ENCODE data around the gene TULP4. TPM values are rescaled to one million over a fixed set of nuclear protein-coding genes. Genes with fewer than 3 reads are reported as not detected.
A peak's percentile ranks its signal among the peaks of the same experiment; 100 is the strongest.

TULP4 gene
- total RNA-seq, 1 experiment from 2014 or later, result 82.0 TPM

DNA sequence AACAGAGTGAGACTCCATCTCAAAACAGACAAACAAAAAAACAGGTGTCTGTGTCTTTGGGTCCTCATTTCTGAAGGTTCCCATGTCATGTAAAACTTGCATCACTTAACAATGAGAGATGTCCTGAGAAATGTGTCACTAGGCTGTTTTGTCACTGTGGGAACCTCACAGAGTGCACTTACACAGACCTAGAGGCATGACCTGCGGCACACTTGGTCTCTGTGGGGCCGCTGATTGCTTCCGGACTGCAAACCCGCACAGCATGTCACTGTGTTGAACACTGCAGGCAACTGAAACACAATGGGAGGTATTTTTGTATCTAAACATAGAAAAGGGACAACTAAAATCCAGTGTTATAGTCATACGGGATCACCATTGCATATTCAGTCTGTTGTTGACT is 205.3 kb downstream of the TULP4 start:
- H3K27ac ChIP-seq (ENCODE audit: low read depth, low read length, poor library complexity, severe bottlenecking), result no peak overlapping the region
- ChIA-PET CTCF (interaction anchor here (1.2 kb wide), 1 partner anchor 296 kb away, joined by 3 read pairs; no protein-coding TSS in a partner anchor), POLR2A (ENCODE audit: low non-redundant PET) (no interaction called here)
- BruUV-seq (replicated peaks), result no TSS peak
- H3K36me3 ChIP-seq (ENCODE audit: insufficient read depth, low read length, poor library complexity, severe bottlenecking), result no peaks in the 10 kb centered on the region
- no peak for TF ChIP-seq CTCF (conservative IDR thresholded peaks at IDR 0.05; ENCODE audit: low read depth, low read length)
- TF ChIP-seq EZH2 (IDR thresholded peaks at IDR 0.05; ENCODE audit: borderline replicate concordance, low read depth, low read length, poor library complexity, severe bottlenecking), result no peak
- H3K4me1 ChIP-seq (ENCODE audit: insufficient read depth, low read length, poor library complexity, severe bottlenecking), result peaks cover 20% of the 10 kb centered on the region
- DNase-seq (ENCODE audit: low spot score), result peak; percentile 18
- H3K27me3 ChIP-seq (replicated peaks; ENCODE audit: insufficient read depth, low read depth, low read length, poor library complexity), result no peaks in the 10 kb centered on the region
- no peak overlapping the region for H3K4me3 ChIP-seq (ENCODE audit: low read depth, low read length, poor library complexity, severe bottlenecking)
- intact Hi-C loops (cut with micrococcal nuclease; ENCODE audit: unreplicated experiment), result no loop called here
- H3K9me3 ChIP-seq (ENCODE audit: low read depth, low read length, poor library complexity, severe bottlenecking), result no peaks in the 10 kb centered on the region

DNA sequence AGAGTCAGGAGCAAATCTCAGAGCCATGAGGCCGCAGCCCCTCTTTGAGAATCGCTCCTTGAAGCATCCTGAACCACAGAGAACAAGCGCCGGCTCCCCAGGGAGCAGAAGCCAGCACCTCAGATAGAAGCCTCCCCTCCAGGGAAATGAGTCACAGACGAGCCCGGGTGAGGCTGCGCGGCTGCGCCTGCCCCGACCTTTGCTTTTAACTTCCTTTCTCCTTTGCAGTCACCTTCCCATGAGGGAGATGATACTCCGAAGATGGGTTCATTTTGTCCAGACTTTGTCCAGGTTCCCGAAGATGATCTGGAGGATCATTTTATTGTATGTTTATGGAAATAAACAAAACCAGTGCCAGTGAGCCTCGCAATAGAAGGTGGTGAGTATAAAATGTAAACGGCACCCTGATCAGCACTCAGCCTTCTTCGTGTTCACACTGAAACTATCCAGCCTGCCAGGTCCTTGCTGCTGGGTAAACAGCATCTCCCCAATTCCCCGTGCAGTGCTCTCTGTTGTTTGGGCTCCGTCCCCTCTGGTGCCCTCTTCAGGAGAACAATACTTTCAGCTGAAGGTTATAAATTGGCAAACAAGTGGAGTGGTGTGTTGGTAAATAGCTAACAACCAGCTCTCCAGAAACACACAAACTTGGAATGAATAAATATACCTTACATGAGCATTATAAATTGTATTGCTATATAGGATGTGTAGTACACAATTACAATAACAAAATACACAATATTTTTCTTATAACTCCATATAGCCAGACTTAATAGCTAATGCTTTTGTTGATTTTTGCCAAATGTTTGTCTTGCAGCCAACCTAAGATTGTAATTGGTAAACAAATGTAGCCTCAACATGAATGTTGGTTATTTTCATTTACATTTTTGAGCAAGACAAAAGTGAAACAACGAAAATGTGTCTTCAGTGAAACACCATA is 206.2 kb downstream of the TULP4 start:
- intact Hi-C loops (cut with micrococcal nuclease; ENCODE audit: unreplicated experiment), result loop anchor here (2.0 kb wide), 1 partner anchor 298 kb away; no protein-coding TSS in a partner anchor
- ChIA-PET POLR2A (ENCODE audit: low non-redundant PET) (no interaction called here), CTCF (interaction anchor here (0.5 to 1.7 kb wide), 9 partner anchors 21 to 304 kb away, joined by 3 to 9 read pairs (median 4); no protein-coding TSS in a partner anchor)
- peak overlapping the region; percentile 39 for H3K4me3 ChIP-seq (ENCODE audit: low read depth, low read length, poor library complexity, severe bottlenecking)
- no peaks in the 10 kb centered on the region for H3K36me3 ChIP-seq (ENCODE audit: insufficient read depth, low read length, poor library complexity, severe bottlenecking)
- no TSS peak for BruUV-seq (replicated peaks)
- peaks cover 20% of the 10 kb centered on the region for H3K4me1 ChIP-seq (ENCODE audit: insufficient read depth, low read length, poor library complexity, severe bottlenecking)
- no peaks in the 10 kb centered on the region for H3K9me3 ChIP-seq (ENCODE audit: low read depth, low read length, poor library complexity, severe bottlenecking)
- H3K27ac ChIP-seq (ENCODE audit: low read depth, low read length, poor library complexity, severe bottlenecking), result no peak overlapping the region
- peak; percentile 86 for DNase-seq (ENCODE audit: low spot score)
- no peak for TF ChIP-seq EZH2 (IDR thresholded peaks at IDR 0.05; ENCODE audit: borderline replicate concordance, low read depth, low read length, poor library complexity, severe bottlenecking)
- TF ChIP-seq CTCF (conservative IDR thresholded peaks at IDR 0.05; ENCODE audit: low read depth, low read length), result peak; percentile 76
- no peaks in the 10 kb centered on the region for H3K27me3 ChIP-seq (replicated peaks; ENCODE audit: insufficient read depth, low read depth, low read length, poor library complexity)

- no peak overlapping the region for H3K27ac ChIP-seq (ENCODE audit: low read depth, low read length, poor library complexity, severe bottlenecking)
These were observed 207.0 kb downstream of the TULP4 start for GRCh38 chr6:158519300-158519699.

More at GRCh38 chr6:158519300-158519699, 207.0 kb downstream of the TULP4 start:
- Histone ChIP-seq H3K36me3 (ENCODE audit: insufficient read depth, low read length, poor library complexity, severe bottlenecking) (no peaks in the 10 kb centered on the region), H3K4me1 (ENCODE audit: insufficient read depth, low read length, poor library complexity, severe bottlenecking) (peaks cover 20% of the 10 kb centered on the region), H3K9me3 (ENCODE audit: low read depth, low read length, poor library complexity, severe bottlenecking) (no peaks in the 10 kb centered on the region), H3K27me3 (replicated peaks; ENCODE audit: insufficient read depth, low read depth, low read length, poor library complexity) (no peaks in the 10 kb centered on the region), H3K4me3 (ENCODE audit: low read depth, low read length, poor library complexity, severe bottlenecking) (no peak overlapping the region)
- intact Hi-C loops (cut with micrococcal nuclease; ENCODE audit: unreplicated experiment), result loop anchor here (2.0 kb wide), 1 partner anchor 298 kb away; no protein-coding TSS in a partner anchor
- CTCF ChIA-PET, result interaction anchor here (0.5 to 1.7 kb wide), 6 partner anchors 20 to 305 kb away, joined by 3 to 9 read pairs (median 4); no protein-coding TSS in a partner anchor
- no TSS peak for BruUV-seq (replicated peaks)
- no peak for DNase-seq (ENCODE audit: low spot score)
- POLR2A ChIA-PET (ENCODE audit: low non-redundant PET), result no interaction called here
- TF ChIP-seq EZH2 (IDR thresholded peaks at IDR 0.05; ENCODE audit: borderline replicate concordance, low read depth, low read length, poor library complexity, severe bottlenecking), result no peak
- TF ChIP-seq CTCF (conservative IDR thresholded peaks at IDR 0.05; ENCODE audit: low read depth, low read length), result no peak

Data from A673 (cell line).